HUDEP-2 (cell line): ENCODE data around the gene RAP1GAP2.
"Not testable (repeated sequence)": the region's sequence is repeated elsewhere in the genome, so short reads cannot be mapped to it uniquely, and the experiment has no call there.

Source experiments
- DNase-seq, 76 experiments: peaks; one replicate each; lab custom pipeline; 2025; ENCODE audit not compliant: unreplicated experiment in 76 of 76; lab: John Stamatoyannopoulos, UW

Gene RAP1GAP2

GRCh38 chr17:2796164-2797125 lies at the start of gene RAP1GAP2:
Gene RAP1GAP2 (plus strand): TSS chr17:2796438. CDS start chr17:2796528, 90 bp downstream.
- peak in 22 of 76 experiments; percentile 5 to 55 (median 18) for DNase-seq

DNA sequence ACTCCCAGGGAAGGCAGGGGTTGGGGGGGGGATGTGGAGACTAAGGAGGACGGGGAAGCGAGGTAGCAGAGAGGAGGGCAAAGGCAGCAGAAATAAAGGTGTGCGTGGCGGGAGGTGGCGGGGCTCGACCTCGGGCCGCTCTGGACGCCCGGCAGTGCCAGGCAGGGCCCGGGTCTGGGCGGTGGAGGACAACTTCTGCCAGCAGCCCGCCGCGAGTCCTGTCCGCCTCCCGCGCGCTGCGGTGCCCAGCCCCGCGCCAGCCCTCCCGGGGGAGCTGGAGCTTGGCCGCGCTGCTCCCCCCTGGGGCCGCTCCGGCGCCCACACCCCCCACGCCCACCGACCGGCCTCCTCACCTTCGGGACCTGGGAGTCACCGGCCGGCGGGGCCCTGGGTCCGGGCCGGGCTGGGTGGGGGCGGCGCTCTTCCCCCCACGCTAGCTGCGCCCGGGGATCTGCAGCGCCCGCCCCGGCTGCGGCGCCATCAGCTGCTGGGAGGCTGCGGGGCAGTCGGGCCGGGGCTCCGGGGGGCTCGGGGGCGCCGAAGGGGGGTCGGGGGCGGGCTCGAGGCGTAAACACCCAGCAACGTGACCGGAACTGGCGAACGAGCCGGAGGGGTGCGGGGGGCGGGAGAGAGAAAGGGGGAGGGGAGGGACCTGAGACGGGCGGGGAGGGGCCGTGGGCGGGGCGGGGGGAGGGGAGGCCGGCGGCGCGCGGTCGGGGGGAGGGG lies 47.0 kb upstream of the RAP1GAP2 start, which contains the start of gene CCDC92B:
Gene CCDC92B, minus strand, starts transcription at position 595 of the 726 bp plus-strand sequence. CDS start 14,507 bp downstream, outside the sequence.
- no peak for DNase-seq

- DNase-seq = peak in 66 of 76 experiments; percentile 5 to 82 (median 54)
Observed at GRCh38 chr17:2749784-2750181, 46.5 kb upstream of the RAP1GAP2 start.

GRCh38 chr17:2750721-2751120 lies 45.5 kb upstream of the RAP1GAP2 start:
- no peak for DNase-seq

DNA sequence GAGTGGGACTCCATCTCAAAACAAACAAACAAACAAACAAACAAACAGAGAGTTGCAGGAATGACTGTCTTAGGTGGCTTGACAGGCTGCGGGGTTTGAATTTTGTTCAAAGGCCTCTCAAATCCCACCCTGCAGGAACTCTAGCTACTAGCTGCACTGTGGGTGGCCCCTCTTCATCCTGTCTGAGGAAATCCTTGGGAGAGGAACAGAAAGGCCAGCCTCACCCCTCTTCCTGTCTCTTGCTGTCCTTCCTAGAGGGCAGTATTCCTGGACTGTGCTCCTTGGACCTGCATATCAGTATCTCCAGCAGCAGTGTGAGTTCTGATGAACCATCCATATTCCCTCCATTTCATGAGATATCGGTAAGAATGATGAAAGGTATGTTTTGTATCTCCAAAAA lies 44.7 kb upstream of the RAP1GAP2 start:
- no peak for DNase-seq

DNA sequence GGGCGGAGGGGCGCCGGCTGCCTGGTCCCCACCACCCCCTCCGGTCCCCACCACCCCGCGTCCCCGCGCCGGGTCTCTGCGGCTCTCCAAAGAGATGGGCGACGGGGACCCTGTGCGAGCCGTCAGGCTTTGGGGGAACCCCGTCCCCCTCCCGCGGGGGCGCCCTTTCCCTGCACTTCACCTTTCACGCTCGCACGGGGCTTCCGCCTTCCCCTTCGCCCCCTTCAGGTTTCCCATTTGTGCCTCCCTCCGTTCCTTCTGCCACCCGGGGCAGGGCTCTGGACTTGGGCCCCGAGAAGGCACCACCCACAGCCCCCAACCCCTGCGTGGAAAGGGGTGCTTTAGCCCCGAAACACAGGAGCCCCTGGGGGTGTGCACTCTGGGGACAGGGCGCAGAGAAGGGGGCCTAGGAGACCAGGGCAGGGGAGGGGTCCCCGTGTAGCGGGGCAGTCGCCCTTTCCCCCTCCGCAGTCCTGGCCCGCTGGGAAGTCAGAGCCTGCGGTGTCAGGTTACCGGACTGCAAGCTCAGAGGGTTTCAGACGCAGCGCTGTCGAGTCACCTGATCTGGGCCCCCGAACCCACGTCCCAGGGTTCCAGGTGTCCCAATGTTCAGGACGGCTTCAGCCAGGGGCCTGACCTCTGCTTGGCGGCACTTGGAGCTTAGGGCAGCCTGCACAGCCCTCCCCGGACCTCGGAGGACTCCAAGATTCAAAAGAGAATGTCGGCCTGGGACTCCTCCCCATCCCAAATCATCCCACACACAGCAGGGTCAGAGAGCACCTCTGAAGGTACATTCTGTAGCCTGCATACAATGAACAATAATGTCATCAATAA lies 40.1 kb upstream of the RAP1GAP2 start:
- DNase-seq = no peak

GRCh38 chr17:2758870-2759269 lies 37.4 kb upstream of the RAP1GAP2 start:
- no peak for DNase-seq

- no peak for DNase-seq
Observed at GRCh38 chr17:2770129-2770528, 26.1 kb upstream of the RAP1GAP2 start.

GRCh38 chr17:2775206-2775605 lies 21.0 kb upstream of the RAP1GAP2 start:
- DNase-seq = no peak

- no peak for DNase-seq
Observed at GRCh38 chr17:2776589-2777241, 19.5 kb upstream of the RAP1GAP2 start.

GRCh38 chr17:2777242-2777867 lies 18.9 kb upstream of the RAP1GAP2 start:
- DNase-seq = no peak

GRCh38 chr17:2778489-2778888 lies 17.7 kb upstream of the RAP1GAP2 start:
- DNase-seq = no peak

- no peak for DNase-seq
Observed at GRCh38 chr17:2779545-2779944, 16.7 kb upstream of the RAP1GAP2 start.

- DNase-seq = no peak
Observed at GRCh38 chr17:2780256-2780655, 16.0 kb upstream of the RAP1GAP2 start.

DNA sequence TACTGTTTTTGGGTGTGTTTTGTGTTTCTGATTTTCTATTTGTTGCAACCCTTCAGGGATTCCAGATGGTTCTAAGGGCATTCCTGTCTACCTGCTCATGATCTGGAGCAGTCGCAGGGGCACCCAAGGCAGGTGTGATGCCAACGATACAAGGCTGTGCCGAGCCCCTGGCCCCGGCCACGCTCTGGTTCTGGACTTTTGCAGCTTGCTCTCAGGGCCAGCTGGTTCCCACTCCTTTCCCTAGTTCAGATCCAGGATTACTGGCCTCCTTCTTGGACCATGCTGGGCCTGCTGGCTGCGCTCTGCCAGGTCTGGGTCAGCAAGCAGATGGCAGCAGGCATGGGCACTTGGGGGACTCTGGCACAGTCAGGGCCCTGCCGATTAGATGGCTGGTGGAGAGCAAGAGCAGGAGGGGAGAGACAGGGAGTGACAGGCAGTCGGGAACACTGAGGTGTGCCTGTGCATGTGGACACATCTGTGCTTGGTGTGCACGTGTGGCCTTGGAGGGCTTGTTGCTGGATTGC lies 15.2 kb upstream of the RAP1GAP2 start:
- no peak for DNase-seq

DNA sequence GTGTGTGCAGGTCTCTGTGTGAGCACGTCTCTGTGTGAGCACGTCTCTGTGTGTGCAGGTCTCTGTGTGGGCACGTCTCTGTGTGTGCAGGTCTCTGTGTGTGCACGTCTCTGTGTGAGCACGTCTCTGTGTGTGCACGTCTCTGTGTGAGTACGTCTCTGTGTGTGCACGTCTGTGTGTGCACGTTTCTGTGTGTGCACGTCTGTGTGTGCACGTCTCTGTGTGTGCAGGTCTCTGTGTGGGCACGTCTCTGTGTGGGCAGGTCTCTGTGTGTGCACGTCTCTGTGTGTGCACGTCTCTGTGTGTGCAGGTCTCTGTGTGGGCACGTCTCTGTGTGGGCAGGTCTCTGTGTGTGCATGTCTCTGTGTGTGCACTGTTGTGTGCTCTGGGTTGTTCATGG lies 14.6 kb upstream of the RAP1GAP2 start:
- DNase-seq = not testable (repeated sequence)

DNA sequence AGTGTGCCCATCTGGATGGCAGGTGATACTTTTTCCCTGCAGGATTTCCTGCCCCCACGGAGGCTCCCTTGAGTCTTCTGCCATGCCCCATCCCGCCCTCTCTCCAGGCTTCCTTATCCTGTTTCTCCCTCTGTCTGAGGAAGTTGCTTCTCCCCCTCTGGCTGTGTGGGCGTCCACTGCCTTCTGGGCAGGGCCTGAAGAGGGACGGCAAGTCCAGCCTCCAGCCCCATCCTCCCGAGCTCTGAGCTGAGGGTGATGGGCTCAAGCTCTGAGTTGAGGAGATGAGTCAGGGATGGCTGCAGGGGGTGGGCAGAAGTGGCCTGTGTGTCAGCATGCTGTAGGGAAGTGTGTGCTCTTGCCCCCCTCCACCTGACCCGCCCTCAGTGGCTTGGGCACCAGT lies 14.2 kb upstream of the RAP1GAP2 start:
- no peak for DNase-seq

GRCh38 chr17:2783310-2784030 lies 12.8 kb upstream of the RAP1GAP2 start:
- DNase-seq = no peak

DNA sequence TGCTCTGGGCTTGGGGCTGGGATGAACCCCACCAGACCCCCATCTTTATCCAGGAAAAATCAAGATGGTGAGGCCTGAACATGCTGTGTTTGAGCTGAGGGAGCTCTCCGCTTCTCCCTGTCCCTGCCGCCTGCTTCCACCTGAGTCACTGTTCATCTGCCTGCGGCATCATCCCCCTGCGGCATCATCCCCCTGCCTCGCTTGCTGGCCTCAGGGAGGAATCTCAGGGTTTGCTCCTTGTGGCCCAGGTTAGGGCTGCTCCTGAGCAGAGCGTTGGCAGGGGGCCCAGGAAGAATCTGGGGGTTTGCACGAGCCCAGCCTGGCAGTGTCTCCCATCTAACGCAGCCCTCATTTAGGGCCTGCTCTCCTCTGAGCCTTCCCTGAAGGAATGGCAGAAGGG lies 11.4 kb upstream of the RAP1GAP2 start:
- DNase-seq = peak in 5 of 76 experiments; percentile 17 to 42 (median 28)
